B cell (primary cell): Measurements from ENCODE around the gene PLEKHG2. TPM values are rescaled to one million over a fixed set of nuclear protein-coding genes. Genes with fewer than 3 reads are reported as not detected.

ENCODE experiments used
- ATAC-seq: fragments of 200-7000 bp; cut with Tn5 transposase; one replicate; pipeline ENCODE4 v1.10.0; 2021; ENCODE audit warnings: low read depth, mild to moderate bottlenecking, moderate number of reproducible peaks, moderate library complexity
- CTCF ChIA-PET: fragments of 350-600 bp; sonication (Branson Sonifier 250); formaldehyde crosslinking; loops from one replicate; lab custom pipeline; 2021; ENCODE audit warnings: antibody characterized with exemption, inconsistent platforms; lab: Charles Lee
- POLR2A ChIA-PET: fragments of 350-600 bp; sonication (Branson Sonifier 250); formaldehyde crosslinking; loops from one replicate; lab custom pipeline; 2021; ENCODE audit warnings: antibody characterized with exemption; lab: Charles Lee
- DNase-seq: peaks from one replicate; pipeline ENCODE4 v3.0.0; 2013
- H2AFZ ChIP-seq: 2 replicates; pipeline ENCODE4 v1.6.1; 2012; ENCODE audit warnings: mild to moderate bottlenecking, low read depth, low read length; ENCODE audit not compliant: insufficient read depth, poor library complexity, severe bottlenecking
- H3K27ac ChIP-seq, 2 donors: 1 replicate in 1 of 2; 2 replicates in 1 of 2; pipeline ENCODE4 v1.5.1; 2012 to 2013; ENCODE audit warnings: low read length in 2 of 2, mild to moderate bottlenecking in 2 of 2, moderate library complexity in 1 of 2
- H3K27me3 ChIP-seq, 4 experiments: fragments of 200-600 bp in 1 of 4; sonication (generic) in 1 of 4; replicated peaks in 1 of 4; 1 replicate in 2 of 4; 2 replicates in 2 of 4; pipeline versions ENCODE4 v1.6.1 to v1.7.0; 2013 to 2016; ENCODE audit warnings: low read length in 3 of 4, mild to moderate bottlenecking in 2 of 4, mixed read lengths in 1 of 4, moderate library complexity in 1 of 4; ENCODE audit not compliant: insufficient read depth in 4 of 4, control insufficient read depth in 3 of 4; ENCODE audit errors: control extremely low read depth in 1 of 4
- H3K36me3 ChIP-seq, 2 experiments: replicated peaks in 1 of 2; 1 replicate in 1 of 2; 2 replicates in 1 of 2; pipeline versions ENCODE4 v1.6.1 to v1.7.1; 2013; ENCODE audit warnings: low read length in 1 of 2; ENCODE audit not compliant: insufficient read depth in 2 of 2, control insufficient read depth in 1 of 2; ENCODE audit errors: control extremely low read depth in 1 of 2, extremely low read depth in 1 of 2
- H3K4me1 ChIP-seq, 2 donors: fragments of 200-600 bp in 1 of 2; sonication (generic) in 1 of 2; 1 replicate in 1 of 2; 2 replicates in 1 of 2; pipeline versions ENCODE4 v1.5.1 to v1.6.1; 2013 to 2017; ENCODE audit warnings: low read length in 2 of 2; ENCODE audit not compliant: control insufficient read depth in 2 of 2, insufficient read depth in 2 of 2
- H3K4me2 ChIP-seq: replicated peaks from 2 replicates; pipeline ENCODE3; 2012; ENCODE audit warnings: mild to moderate bottlenecking, low read depth, low read length; ENCODE audit not compliant: poor library complexity, severe bottlenecking
- H3K4me3 ChIP-seq, 5 experiments: fragments of 200-600 bp in 1 of 5; sonication (generic) in 1 of 5; 1 replicate in 3 of 5; 2 replicates in 2 of 5; pipeline versions ENCODE4 v1.5.1 to v1.7.0; 2011 to 2016; ENCODE audit warnings: low read length in 4 of 5, mild to moderate bottlenecking in 4 of 5, low read depth in 2 of 5, control low read depth in 1 of 5, moderate library complexity in 1 of 5; ENCODE audit not compliant: insufficient read depth in 1 of 5; ENCODE audit errors: control extremely low read depth in 1 of 5, extremely low read depth in 1 of 5
- H3K79me2 ChIP-seq: fragments of 200-600 bp; sonication (generic); one replicate; pipeline ENCODE4 v1.6.0; 2016; ENCODE audit warnings: low read length; ENCODE audit not compliant: control insufficient read depth, insufficient read depth
- H3K9ac ChIP-seq: fragments of 200-600 bp; sonication (generic); 2 replicates; pipeline ENCODE4 v1.6.1; 2017; ENCODE audit warnings: mild to moderate bottlenecking, low read length, moderate library complexity
- H3K9me3 ChIP-seq, 3 donors: one replicate each; pipeline versions ENCODE4 v1.6.1 to v1.7.1; 2013; ENCODE audit warnings: low read length in 2 of 3; ENCODE audit not compliant: control insufficient read depth in 2 of 3, insufficient read depth in 1 of 3; ENCODE audit errors: control extremely low read depth in 1 of 3
- H4K20me1 ChIP-seq: 2 replicates; pipeline ENCODE4 v1.6.0; 2012; ENCODE audit warnings: mild to moderate bottlenecking, low read length; ENCODE audit not compliant: insufficient read depth, control insufficient read depth, poor library complexity, severe bottlenecking
- H3K27ac Mint-ChIP-seq: one replicate; pipeline ENCODE4 v1.8.0; 2021; ENCODE audit warnings: mixed read lengths
- H3K27me3 Mint-ChIP-seq: one replicate; pipeline ENCODE4 v1.8.0; 2021; ENCODE audit warnings: mixed read lengths
- H3K4me1 Mint-ChIP-seq: one replicate; pipeline ENCODE4 v1.8.0; 2021; ENCODE audit warnings: mixed read lengths
- H3K4me3 Mint-ChIP-seq: one replicate; pipeline ENCODE4 v1.8.0; 2021; ENCODE audit warnings: mixed read lengths
- H3K9me3 Mint-ChIP-seq: one replicate; pipeline ENCODE4 v1.8.0; 2022; ENCODE audit warnings: mixed read lengths; ENCODE audit not compliant: insufficient read depth
- EZH2 ChIP-seq: IDR thresholded peaks from 2 replicates; pipeline ENCODE4 v1.6.1; 2012; ENCODE audit warnings: borderline replicate concordance, low read depth, mild to moderate bottlenecking, moderate library complexity, low read length; ENCODE audit not compliant: insufficient read depth, poor library complexity, severe bottlenecking
- WGBS: methylation state at CpG from one replicate; pipeline ENCODE4 v1.1.5; 2013; ENCODE audit warnings: missing lambda C conversion rate; ENCODE audit not compliant: insufficient coverage; 5-methylcytosine and 5-hydroxymethylcytosine counted together
- intact Hi-C: fragments of 100-400 bp; cut with micrococcal nuclease; formaldehyde crosslinking; loops from one replicate; pipeline ENCODE4 v1.10.0; 2022
- polyA plus RNA-seq: library from polyadenylated mRNA; depleted of rRNA; stranded (reverse); fragments of >200 nt; gene quantifications from 2 replicates; pipeline ENCODE4 v1.2.3, GENCODE V29; 2012
- total RNA-seq, 2 donors: library from RNA; stranded (reverse); fragments of 120-200 nt in 1 of 2; gene quantifications; 1 replicate in 1 of 2; 2 replicates in 1 of 2; pipeline versions ENCODE4 v1.2.3 to v1.2.4, GENCODE V29; 2013 to 2022
- TF ChIP-seq, protein P1 (sequence below): fragments of 200-600 bp; IDR thresholded peaks from one replicate; pipeline ENCODE4 v1.8.0; 2022; ENCODE audit warnings: antibody characterized with exemption, mild to moderate bottlenecking

The PLEKHG2 gene
- total and polyA plus RNA-seq, 2 donors (not counting 1 experiment from before 2014, with no cell fraction given) = 27.0 to 167 TPM

DNA sequence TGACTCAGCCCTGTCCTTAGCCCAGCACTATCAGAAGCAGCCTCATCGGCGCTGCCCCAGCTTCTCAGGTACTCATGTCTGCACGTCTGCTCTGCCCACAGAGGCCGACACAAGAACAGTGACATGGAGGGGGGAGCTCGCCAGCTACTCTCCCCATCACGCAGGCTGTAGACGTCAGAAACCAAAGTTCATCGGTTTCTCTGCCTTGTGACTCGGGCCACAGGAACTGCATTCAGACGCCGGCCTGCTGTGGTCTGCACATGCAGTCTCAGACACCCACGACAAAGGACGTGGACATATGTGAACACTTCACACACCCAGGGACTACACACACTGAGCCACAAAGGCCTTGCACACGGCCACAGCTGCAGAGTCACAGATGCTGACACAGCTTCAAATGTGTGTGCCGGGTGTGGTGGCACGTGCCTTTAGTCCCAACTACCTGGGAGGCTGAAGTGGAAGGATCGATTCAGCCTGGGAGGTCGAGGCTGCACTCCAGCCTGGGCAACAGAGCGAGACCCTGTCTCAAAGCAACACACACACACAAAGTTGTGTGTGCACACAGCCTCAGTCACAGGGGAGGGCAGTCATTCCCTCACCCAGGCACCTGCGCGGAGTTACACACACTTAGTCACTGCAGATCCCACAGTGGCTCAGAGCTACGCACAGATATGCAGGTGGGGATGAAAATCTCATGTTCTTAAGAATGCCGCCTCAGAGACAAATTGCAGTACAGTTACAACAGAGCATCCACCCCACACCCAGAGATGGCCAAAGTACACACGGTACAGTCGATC, 10.7 kb upstream of the PLEKHG2 start:
- Mint-ChIP-seq H3K9me3 (no peaks in the 10 kb centered on the region), H3K4me1 (peaks cover 80% of the 10 kb centered on the region)

More for the DNA sequence above, 10.7 kb upstream of the PLEKHG2 start:
- Histone ChIP-seq H3K4me2 (peak overlapping the region; percentile 100), H3K9me3 (peaks cover 0 to 17% (median 0%) of the 10 kb centered on the region in 3 donors), H3K4me3 (peak overlapping the region in 4 of 5 experiments; percentile 63 to 91 (median 77)), H3K9ac (peak overlapping the region; percentile 98), H3K79me2 (peaks cover 65% of the 10 kb centered on the region), H4K20me1 (peaks cover under 1% of the 10 kb centered on the region), H3K36me3 (peaks cover 0 to 9% of the 10 kb centered on the region in 2 experiments), H2AFZ (no peak overlapping the region), H3K4me1 (peaks cover 72 to 91% of the 10 kb centered on the region in 2 donors), H3K27me3 (no peaks in the 10 kb centered on the region), H3K27ac (peak overlapping the region; percentile 100)
- peak; percentile 88 for DNase-seq
- no peak for TF ChIP-seq EZH2
- TF ChIP-seq, protein P1, sequence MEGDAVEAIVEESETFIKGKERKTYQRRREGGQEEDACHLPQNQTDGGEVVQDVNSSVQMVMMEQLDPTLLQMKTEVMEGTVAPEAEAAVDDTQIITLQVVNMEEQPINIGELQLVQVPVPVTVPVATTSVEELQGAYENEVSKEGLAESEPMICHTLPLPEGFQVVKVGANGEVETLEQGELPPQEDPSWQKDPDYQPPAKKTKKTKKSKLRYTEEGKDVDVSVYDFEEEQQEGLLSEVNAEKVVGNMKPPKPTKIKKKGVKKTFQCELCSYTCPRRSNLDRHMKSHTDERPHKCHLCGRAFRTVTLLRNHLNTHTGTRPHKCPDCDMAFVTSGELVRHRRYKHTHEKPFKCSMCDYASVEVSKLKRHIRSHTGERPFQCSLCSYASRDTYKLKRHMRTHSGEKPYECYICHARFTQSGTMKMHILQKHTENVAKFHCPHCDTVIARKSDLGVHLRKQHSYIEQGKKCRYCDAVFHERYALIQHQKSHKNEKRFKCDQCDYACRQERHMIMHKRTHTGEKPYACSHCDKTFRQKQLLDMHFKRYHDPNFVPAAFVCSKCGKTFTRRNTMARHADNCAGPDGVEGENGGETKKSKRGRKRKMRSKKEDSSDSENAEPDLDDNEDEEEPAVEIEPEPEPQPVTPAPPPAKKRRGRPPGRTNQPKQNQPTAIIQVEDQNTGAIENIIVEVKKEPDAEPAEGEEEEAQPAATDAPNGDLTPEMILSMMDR = no peak
- POLR2A ChIA-PET = interaction anchor here (0.6 to 8.8 kb wide), 10 partner anchors 7 to 1025 kb away, joined by 3 to 74 read pairs (median 5); partner anchors contain the start of genes MED29, PAF1, PLEKHG2 and RPS16
- intact Hi-C loops = loop anchor here (1.0 to 10.0 kb wide), 2 partner anchors 9 to 537 kb away; no protein-coding TSS in a partner anchor
- H3K4me3 Mint-ChIP-seq = peak overlapping the region; percentile 94
- H3K27me3 Mint-ChIP-seq = no peaks in the 10 kb centered on the region
- CTCF ChIA-PET = interaction anchor here (0.7 to 8.9 kb wide), 11 partner anchors 7 to 280 kb away, joined by 3 to 260 read pairs (median 6); partner anchors contain the start of genes EID2B, MED29, PAF1 and PLEKHG2
- 25% methylated on average over 17 of the region's 25 CpGs for WGBS
- ATAC-seq = peak; percentile 29
- H3K27ac Mint-ChIP-seq = peak overlapping the region; percentile 96
